A549 (cell line): ENCODE results near the gene YWHAG. TPM values are rescaled to one million over a fixed set of nuclear protein-coding genes. Genes with fewer than 3 reads are reported as not detected.

Experiments used
- ATAC-seq, 2 experiments: fragments of 200-7000 bp in 1 of 2; fragments of >200 bp in 1 of 2; cut with Nextera tagmentation in 1 of 2; cut with Tn5 transposase in 1 of 2; 3 replicates each; pipeline versions ENCODE4 v1.8.0 to v1.9.1; 2018 to 2020; ENCODE audit warnings: mild to moderate bottlenecking in 1 of 2, moderate library complexity in 1 of 2
- CTCF ChIA-PET: fragments of 300-600 bp; sonication (Branson Sonifier 250); formaldehyde crosslinking; extraction: SDS; loops from one replicate; lab custom pipeline; 2021; ENCODE audit warnings: antibody characterized with exemption, inconsistent platforms; lab: Yijun Ruan, JAX
- POLR2A ChIA-PET: fragments of 350-600 bp; formaldehyde crosslinking; extraction: SDS; loops from one replicate; lab custom pipeline; 2021; ENCODE audit warnings: antibody characterized with exemption, inconsistent platforms; lab: Yijun Ruan, JAX
- DNase-seq, 2 experiments: peaks; one replicate each; pipeline versions ENCODE4 v3.0.0 to v3.0.0-alpha.2; 2011 to 2016; ENCODE audit warnings: low read depth in 1 of 2, low spot score in 1 of 2
- FAIRE-seq: peaks from 2 replicates; lab custom pipeline; 2011; peaks lifted over from hg19 to GRCh38; lab: Jason Lieb, UNC
- H3K27ac ChIP-seq, 2 experiments: fragments of >200 bp; sonication (Bioruptor Twin); formaldehyde crosslinking; 3 replicates each; pipeline ENCODE4 v1.5.1; 2016 to 2017
- H3K4me1 ChIP-seq: fragments of >200 bp; sonication (Bioruptor Twin); formaldehyde crosslinking; 3 replicates; pipeline ENCODE4 v1.6.1; 2016
- H3K4me2 ChIP-seq: fragments of >200 bp; sonication (Bioruptor Twin); formaldehyde crosslinking; 3 replicates; pipeline ENCODE4 v1.6.1; 2016
- H3K4me3 ChIP-seq: fragments of >200 bp; sonication (Bioruptor Twin); formaldehyde crosslinking; 3 replicates; pipeline ENCODE4 v1.5.1; 2016
- H3K9me3 ChIP-seq: fragments of >200 bp; sonication (Bioruptor Twin); formaldehyde crosslinking; 3 replicates; pipeline ENCODE4 v1.6.1; 2016
- BHLHE40 ChIP-seq: IDR thresholded peaks from 2 replicates; pipeline ENCODE4 v1.6.1; 2012; ENCODE audit warnings: low read depth, low read length, inconsistent platforms
- CBX2 ChIP-seq: fragments of 200-600 bp; sonication (generic); IDR thresholded peaks from 2 replicates; pipeline ENCODE4 v1.6.1; 2016; ENCODE audit warnings: low read depth, mild to moderate bottlenecking, borderline replicate concordance
- EP300 ChIP-seq, 2 experiments: fragments of >200 bp; sonication (Bioruptor Twin); formaldehyde crosslinking; IDR thresholded peaks; 2 replicates in 1 of 2; 3 replicates in 1 of 2; pipeline ENCODE4 v1.6.1; 2016 to 2017
- ESRRA ChIP-seq: fragments of 150-350 bp; IDR thresholded peaks from 2 replicates; pipeline ENCODE4 v1.6.1; 2014; ENCODE audit warnings: mild to moderate bottlenecking, low read length, borderline replicate concordance
- FOSB ChIP-seq: fragments of 250-450 bp; sonication (Bioruptor Pico); IDR thresholded peaks from 2 replicates; pipeline ENCODE4 v1.5.0; 2020; ENCODE audit warnings: mild to moderate bottlenecking, moderate library complexity
- FOSL2 ChIP-seq, 2 experiments: fragments of 450-650 bp in 1 of 2; fragments of >200 bp in 1 of 2; sonication (Bioruptor Twin) in 1 of 2; formaldehyde crosslinking; IDR thresholded peaks; 2 replicates each; pipeline versions ENCODE4 v1.5.0 to v1.6.1; 2016 to 2020; ENCODE audit warnings: mild to moderate bottlenecking in 1 of 2, moderate library complexity in 1 of 2
- HDAC2 ChIP-seq: fragments of 200-600 bp; sonication (generic); IDR thresholded peaks from 2 replicates; pipeline ENCODE4 v1.6.1; 2016
- HOXA7 ChIP-seq: fragments of 250-450 bp; sonication (Bioruptor Pico); IDR thresholded peaks from 2 replicates; pipeline ENCODE4 v1.5.0; 2020; ENCODE audit warnings: mild to moderate bottlenecking, moderate library complexity
- HOXB13 ChIP-seq: fragments of 250-450 bp; sonication (Bioruptor Pico); IDR thresholded peaks from 2 replicates; pipeline ENCODE4 v1.5.0; 2020; ENCODE audit warnings: low read depth, mild to moderate bottlenecking, moderate library complexity
- KDM1A ChIP-seq: fragments of 200-600 bp; sonication (generic); IDR thresholded peaks from 2 replicates; pipeline ENCODE4 v1.6.1; 2016; ENCODE audit warnings: low read depth, mild to moderate bottlenecking
- MAFK ChIP-seq: fragments of 450-650 bp; IDR thresholded peaks from 2 replicates; pipeline ENCODE4 v1.6.1; 2014; ENCODE audit not compliant: partially characterized antibody
- MYC ChIP-seq: IDR thresholded peaks from 2 replicates; pipeline ENCODE4 v1.6.1; 2012; ENCODE audit warnings: mild to moderate bottlenecking, inconsistent platforms, low read length, improper control_type of control experiment, borderline replicate concordance
- PBX3 ChIP-seq: IDR thresholded peaks from 2 replicates; pipeline ENCODE4 v1.6.1; 2012
- PHF8 ChIP-seq: fragments of 200-600 bp; sonication (generic); IDR thresholded peaks from 2 replicates; pipeline ENCODE4 v1.6.1; 2016; ENCODE audit warnings: low read depth, mild to moderate bottlenecking, antibody characterized with exemption, moderate library complexity, borderline replicate concordance
- POLR2A ChIP-seq: IDR thresholded peaks from 2 replicates; pipeline ENCODE4 v1.6.1; 2012; ENCODE audit warnings: mild to moderate bottlenecking, low read length
- POLR2AphosphoS2 ChIP-seq: conservative IDR thresholded peaks from 2 replicates; pipeline ENCODE4 v1.6.1; 2012; ENCODE audit warnings: low read length, improper control_type of control experiment, inconsistent platforms
- RCOR1 ChIP-seq: fragments of 150-350 bp; IDR thresholded peaks from 2 replicates; pipeline ENCODE4 v1.6.1; 2014; ENCODE audit warnings: antibody characterized with exemption, low read length, low read depth
- RNF2 ChIP-seq: fragments of 200-600 bp; sonication (generic); IDR thresholded peaks from 2 replicates; pipeline ENCODE4 v1.6.1; 2016; ENCODE audit warnings: low read depth, mild to moderate bottlenecking, antibody characterized with exemption, moderate library complexity, borderline replicate concordance
- SMC3 ChIP-seq: fragments of >200 bp; sonication (Bioruptor Twin); formaldehyde crosslinking; IDR thresholded peaks from 3 replicates; pipeline ENCODE4 v1.6.1; 2018; ENCODE audit warnings: inconsistent platforms
- SREBF2 ChIP-seq: fragments of 450-650 bp; IDR thresholded peaks from 2 replicates; pipeline ENCODE4 v1.6.1; 2014; ENCODE audit warnings: mild to moderate bottlenecking, moderate library complexity
- TFCP2L1 ChIP-seq: fragments of 250-450 bp; sonication (Bioruptor Pico); IDR thresholded peaks from 2 replicates; pipeline ENCODE4 v1.5.0; 2021; ENCODE audit warnings: mild to moderate bottlenecking
- ZFP36 ChIP-seq: fragments of 450-650 bp; IDR thresholded peaks from 2 replicates; pipeline ENCODE4 v1.6.1; 2014; ENCODE audit warnings: borderline replicate concordance; ENCODE audit not compliant: partially characterized antibody
- ZSCAN20 ChIP-seq: fragments of 250-450 bp; sonication (Bioruptor Pico); IDR thresholded peaks from 2 replicates; pipeline ENCODE4 v1.8.0; 2022; ENCODE audit warnings: mild to moderate bottlenecking, moderate library complexity
- WGBS: methylation state at CpG from one replicate; pipeline ENCODE4 v1.1.6; 2017; ENCODE audit errors: missing lambda C conversion rate; 5-methylcytosine and 5-hydroxymethylcytosine counted together
- polyA plus RNA-seq, 4 experiments: library from polyadenylated mRNA; depleted of rRNA in 3 of 4; stranded (reverse); fragments of >200 nt; fragmentation: RNase III in 1 of 4; extraction: RNeasy Plus Mini Kit Qiagen cat#74134 plus additional on column Dnase treatment in 1 of 4; gene quantifications; 2 replicates in 3 of 4; 3 replicates in 1 of 4; pipeline ENCODE4 v1.2.3, GENCODE V29; 2011 to 2017
- TF ChIP-seq, protein P1 (sequence below): fragments of >200 bp; sonication (Bioruptor Twin); formaldehyde crosslinking; IDR thresholded peaks from 2 replicates; pipeline ENCODE4 v1.6.1; 2016
- TF ChIP-seq, protein P2 (sequence below): fragments of 450-650 bp; IDR thresholded peaks from 2 replicates; pipeline ENCODE4 v1.6.1; 2014; ENCODE audit warnings: antibody characterized with exemption
- TF ChIP-seq, protein P3 (sequence below): fragments of 200-600 bp; sonication (generic); IDR thresholded peaks from 2 replicates; pipeline ENCODE4 v1.6.1; 2016; ENCODE audit warnings: antibody characterized with exemption, mild to moderate bottlenecking, moderate library complexity

YWHAG gene
- polyA plus RNA-seq, 2 of the 4 experiments (the other 2 are of a cell fraction), result 141 to 302 TPM

GRCh38 chr7:76281006-76281705 is 77.6 kb downstream of the YWHAG start:
- Histone ChIP-seq H3K9me3 (no peaks in the 10 kb centered on the region), H3K4me1 (peaks cover 19% of the 10 kb centered on the region), H3K27ac (peak overlapping the region; percentile 84), H3K4me2 (peak overlapping the region; percentile 99), H3K4me3 (peak overlapping the region; percentile 78)
- CTCF ChIA-PET, result interaction anchor here (1.5 to 32.9 kb wide), 5 partner anchors 10 to 103 kb away, joined by 4 to 764 read pairs (median 25); partner anchors contain the start of gene HSPB1
- DNase-seq (no peak), ATAC-seq (peak in 1 of 2 experiments; percentile 10; a peak in 1 of 6 replicates), FAIRE-seq (no peak)
- 49% methylated on average over 9 of the region's 63 CpGs for WGBS
- POLR2A ChIA-PET, result interaction anchor here (0.5 to 1.8 kb wide), 4 partner anchors 10 to 115 kb away, joined by 4 to 9 read pairs (median 6); no protein-coding TSS in a partner anchor
- no peak for TF ChIP-seq KDM1A
- no peak for TF ChIP-seq FOSB (CRISPR knock-in tag)
- TF ChIP-seq POLR2A, result no peak
- TF ChIP-seq, protein P1, sequence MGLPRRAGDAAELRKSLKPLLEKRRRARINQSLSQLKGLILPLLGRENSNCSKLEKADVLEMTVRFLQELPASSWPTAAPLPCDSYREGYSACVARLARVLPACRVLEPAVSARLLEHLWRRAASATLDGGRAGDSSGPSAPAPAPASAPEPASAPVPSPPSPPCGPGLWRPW, result no peak
- no peak for TF ChIP-seq POLR2AphosphoS2
- TF ChIP-seq RNF2, result no peak
- TF ChIP-seq, protein P2, sequence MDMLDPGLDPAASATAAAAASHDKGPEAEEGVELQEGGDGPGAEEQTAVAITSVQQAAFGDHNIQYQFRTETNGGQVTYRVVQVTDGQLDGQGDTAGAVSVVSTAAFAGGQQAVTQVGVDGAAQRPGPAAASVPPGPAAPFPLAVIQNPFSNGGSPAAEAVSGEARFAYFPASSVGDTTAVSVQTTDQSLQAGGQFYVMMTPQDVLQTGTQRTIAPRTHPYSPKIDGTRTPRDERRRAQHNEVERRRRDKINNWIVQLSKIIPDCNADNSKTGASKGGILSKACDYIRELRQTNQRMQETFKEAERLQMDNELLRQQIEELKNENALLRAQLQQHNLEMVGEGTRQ, result no peak
- no peak for TF ChIP-seq ESRRA
- no peak for TF ChIP-seq HOXB13
- TF ChIP-seq SREBF2, result no peak
- TF ChIP-seq RCOR1, result no peak
- no peak for TF ChIP-seq HOXA7 (CRISPR knock-in tag)
- TF ChIP-seq PBX3, result no peak

- Histone ChIP-seq H3K27ac (no peak overlapping the region), H3K4me2 (no peak overlapping the region), H3K4me3 (no peak overlapping the region), H3K9me3 (no peaks in the 10 kb centered on the region), H3K4me1 (peaks cover 12% of the 10 kb centered on the region)
- DNase-seq (no peak), FAIRE-seq (no peak), ATAC-seq (peak in 1 of 2 experiments; percentile 22; a peak in 1 of 6 replicates)
- 90% methylated on average over 9 of the region's 25 CpGs for whole genome bisulfite sequencing
- TF ChIP-seq, protein P3, sequence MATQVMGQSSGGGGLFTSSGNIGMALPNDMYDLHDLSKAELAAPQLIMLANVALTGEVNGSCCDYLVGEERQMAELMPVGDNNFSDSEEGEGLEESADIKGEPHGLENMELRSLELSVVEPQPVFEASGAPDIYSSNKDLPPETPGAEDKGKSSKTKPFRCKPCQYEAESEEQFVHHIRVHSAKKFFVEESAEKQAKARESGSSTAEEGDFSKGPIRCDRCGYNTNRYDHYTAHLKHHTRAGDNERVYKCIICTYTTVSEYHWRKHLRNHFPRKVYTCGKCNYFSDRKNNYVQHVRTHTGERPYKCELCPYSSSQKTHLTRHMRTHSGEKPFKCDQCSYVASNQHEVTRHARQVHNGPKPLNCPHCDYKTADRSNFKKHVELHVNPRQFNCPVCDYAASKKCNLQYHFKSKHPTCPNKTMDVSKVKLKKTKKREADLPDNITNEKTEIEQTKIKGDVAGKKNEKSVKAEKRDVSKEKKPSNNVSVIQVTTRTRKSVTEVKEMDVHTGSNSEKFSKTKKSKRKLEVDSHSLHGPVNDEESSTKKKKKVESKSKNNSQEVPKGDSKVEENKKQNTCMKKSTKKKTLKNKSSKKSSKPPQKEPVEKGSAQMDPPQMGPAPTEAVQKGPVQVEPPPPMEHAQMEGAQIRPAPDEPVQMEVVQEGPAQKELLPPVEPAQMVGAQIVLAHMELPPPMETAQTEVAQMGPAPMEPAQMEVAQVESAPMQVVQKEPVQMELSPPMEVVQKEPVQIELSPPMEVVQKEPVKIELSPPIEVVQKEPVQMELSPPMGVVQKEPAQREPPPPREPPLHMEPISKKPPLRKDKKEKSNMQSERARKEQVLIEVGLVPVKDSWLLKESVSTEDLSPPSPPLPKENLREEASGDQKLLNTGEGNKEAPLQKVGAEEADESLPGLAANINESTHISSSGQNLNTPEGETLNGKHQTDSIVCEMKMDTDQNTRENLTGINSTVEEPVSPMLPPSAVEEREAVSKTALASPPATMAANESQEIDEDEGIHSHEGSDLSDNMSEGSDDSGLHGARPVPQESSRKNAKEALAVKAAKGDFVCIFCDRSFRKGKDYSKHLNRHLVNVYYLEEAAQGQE, result no peak
- TF ChIP-seq HDAC2 (no peak), SMC3 (no peak), EP300 (IDR thresholded peaks at IDR 0.05) (no peak), ZSCAN20 (CRISPR knock-in tag) (no peak), BHLHE40 (no peak), MYC (no peak), CBX2 (no peak), ZFP36 (no peak), POLR2A (no peak), FOSL2 (IDR thresholded peaks at IDR 0.05) (no peak), FOSL2 (CRISPR knock-in tag; IDR thresholded peaks at IDR 0.05) (no peak), RNF2 (no peak), PHF8 (no peak), MAFK (no peak), RCOR1 (no peak), TFCP2L1 (no peak)
- CTCF ChIA-PET, result interaction anchor here (32.9 kb wide), 1 partner anchor 32 kb away, joined by 764 read pairs; the partner anchor contains the start of gene HSPB1
- POLR2A ChIA-PET, result interaction anchor here (0.5 kb wide), 1 partner anchor 51 kb away, joined by 4 read pairs; no protein-coding TSS in a partner anchor
Measured at GRCh38 chr7:76280408-76280807, 78.4 kb downstream of the YWHAG start.
